HG02938 (cell line): ENCODE results near the gene HTRA3.

Source experiments
- ATAC-seq: cut with Tn5 transposase; IDR thresholded peaks from one replicate; pipeline ENCODE4 v1.9.1; 2021; ENCODE audit warnings: mild to moderate bottlenecking, moderate library complexity; ENCODE audit not compliant: unreplicated experiment

HTRA3 gene

DNA sequence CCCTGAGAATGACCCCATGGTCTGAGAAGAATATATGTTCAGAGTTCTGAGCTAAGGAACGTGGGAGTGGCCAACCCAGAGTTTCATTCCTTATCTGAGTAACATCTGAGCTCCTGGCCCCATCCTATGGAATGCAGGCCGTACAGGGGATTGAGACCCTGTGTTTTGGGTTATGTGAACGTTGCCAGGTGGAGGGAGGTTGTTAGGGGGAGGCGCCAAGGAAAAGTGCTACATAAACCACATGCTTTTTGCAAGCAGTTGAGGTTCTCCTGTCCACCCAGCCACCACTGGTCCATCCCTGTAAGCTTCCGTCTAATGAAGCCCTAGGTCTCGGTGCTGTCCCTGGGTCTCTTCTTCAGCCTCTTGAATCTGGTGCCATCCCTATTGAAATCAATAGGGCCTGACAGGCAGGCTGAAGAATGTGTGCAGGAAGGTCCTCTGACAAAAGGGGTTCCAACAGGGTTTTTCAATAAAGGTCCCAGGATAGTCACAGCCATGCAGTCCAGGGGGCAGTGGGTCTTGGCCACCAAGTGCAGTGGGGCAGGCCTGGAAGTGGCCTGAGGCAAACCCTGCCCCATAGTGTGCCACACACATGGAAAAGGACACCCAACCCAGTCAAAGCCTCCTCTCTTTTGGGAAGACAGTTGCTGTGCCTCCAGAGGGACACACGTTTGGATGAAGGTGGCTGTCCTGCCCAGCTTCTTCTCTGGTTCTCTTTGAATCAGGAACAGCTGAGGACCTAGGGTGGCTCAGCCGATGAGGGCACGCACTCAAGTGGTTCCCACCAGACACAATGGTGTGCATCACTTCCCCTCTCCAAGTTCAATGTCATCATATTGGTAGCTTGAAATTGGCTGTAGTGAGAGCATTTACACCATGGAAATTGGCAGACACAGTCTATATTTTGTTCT, 53.5 kb downstream of the HTRA3 start:
- no peak for ATAC-seq

DNA sequence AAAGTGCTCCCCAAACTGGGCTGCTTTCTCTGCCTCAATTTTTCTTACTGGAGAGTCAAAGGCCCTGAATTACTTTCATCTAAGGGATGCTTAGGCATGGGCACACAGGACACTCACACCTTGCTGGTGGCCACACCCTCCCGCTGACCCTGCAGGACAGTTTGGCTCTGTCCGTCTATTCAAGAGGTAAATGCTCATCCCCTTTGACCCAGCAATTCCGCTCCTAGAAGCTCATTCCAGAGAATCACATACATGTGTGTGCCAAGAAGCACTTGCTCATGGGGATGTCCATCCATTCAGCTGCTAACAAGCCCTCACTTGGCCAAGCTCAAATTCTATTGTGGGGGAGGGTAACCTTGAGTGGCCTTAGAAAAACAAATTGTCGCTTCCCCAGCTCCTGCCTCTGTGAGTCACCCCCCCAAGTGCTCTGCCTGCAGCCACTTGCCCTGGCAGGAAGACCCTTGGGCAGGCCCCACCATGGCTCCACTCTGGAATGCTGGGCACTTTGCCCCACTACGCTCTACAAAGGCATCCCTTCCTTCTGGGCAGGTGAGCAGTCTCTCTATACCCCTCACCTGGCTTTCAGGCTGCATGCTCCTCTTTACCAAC, 54.5 kb downstream of the HTRA3 start:
- ATAC-seq: no peak

- ATAC-seq: no peak
These were observed 55.2 kb downstream of the HTRA3 start for GRCh38 chr4:8324640-8325239.

DNA sequence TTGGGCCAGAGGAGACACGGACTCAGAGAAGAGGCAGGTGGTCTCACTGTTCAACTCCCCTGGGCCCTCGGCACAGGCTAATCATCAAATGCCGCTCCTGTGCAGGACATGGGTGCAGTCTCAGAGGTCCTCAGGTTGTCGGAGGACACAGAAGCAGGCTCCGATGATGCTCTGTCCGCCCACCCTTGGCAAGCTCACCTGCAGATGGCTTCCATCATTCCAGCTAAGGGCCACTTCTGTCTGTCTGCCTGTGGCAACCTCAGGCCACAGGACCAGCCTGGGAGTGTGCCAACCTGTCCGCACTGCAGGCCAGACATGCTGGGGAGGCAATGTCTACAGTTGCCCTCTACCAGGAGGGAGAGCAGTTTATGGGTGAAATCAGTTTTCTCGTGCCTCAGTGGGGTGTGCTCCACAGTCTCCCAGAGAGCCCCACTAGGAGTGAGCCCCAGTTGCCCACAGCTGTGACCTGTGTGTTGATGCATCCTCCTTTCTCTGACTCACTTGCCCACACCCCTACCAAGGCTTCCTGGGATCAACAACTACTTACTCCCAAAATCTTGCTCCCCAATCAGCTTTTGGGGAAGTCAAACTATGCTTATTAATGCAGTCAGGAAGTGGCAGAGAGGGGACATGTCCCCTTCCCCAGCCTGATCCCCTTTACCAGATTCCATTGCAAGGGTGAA, 55.9 kb downstream of the HTRA3 start:
- no peak for ATAC-seq

DNA sequence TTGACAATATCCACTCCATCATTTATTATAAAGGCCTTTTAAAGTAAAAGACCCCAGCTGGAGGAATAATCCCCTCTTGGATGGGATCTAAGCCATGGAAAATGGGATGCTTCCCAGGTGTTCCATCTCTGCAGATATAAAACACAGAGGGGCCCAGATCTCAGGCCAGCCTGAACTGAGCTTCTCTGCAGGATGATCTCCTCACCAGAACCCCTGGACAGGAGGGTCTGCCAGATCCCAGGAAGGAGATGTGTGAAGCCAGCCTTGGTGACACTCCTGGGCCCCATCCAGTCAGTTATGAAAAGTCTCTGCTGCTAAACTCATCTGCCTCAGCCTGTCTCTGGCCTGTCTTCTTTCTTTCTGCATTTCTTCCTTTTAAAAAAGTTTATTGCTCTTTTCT, 56.7 kb downstream of the HTRA3 start:
- ATAC-seq: no peak

GRCh38 chr4:8328456-8328855, 58.9 kb downstream of the HTRA3 start:
- no peak for ATAC-seq

DNA sequence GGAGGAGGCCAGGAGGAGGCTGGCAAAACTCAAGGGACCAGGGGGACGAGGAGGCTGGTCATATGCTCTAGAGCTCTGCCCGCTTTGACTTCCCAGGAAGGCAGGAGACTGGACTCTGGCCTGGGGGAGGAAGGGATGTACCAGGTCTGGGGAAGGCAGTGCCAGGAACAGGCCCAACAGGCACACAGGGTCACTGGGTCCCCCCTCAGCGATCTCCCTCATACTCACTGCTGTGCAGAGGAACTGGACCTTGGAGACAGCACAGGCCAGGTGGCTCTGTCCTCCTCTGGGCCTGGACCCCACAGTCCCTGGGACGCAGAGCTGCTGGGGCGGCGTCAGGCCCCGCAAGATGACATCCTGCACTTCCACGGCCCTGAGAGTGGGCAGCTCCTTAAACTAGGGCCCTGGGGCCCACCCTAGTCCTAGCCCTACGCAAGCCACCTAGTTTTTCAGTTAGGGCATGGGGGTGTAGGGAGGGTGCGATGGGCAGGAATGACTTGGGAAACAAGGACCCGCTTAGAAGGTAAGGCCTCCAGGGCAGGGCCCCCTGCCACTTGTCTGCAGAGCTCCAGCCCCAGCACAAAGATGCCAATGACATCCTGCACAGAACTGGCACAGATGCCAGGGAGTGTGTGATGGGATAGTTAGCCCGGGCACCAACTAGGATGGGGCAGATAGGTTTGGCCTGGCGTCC, 59.5 kb downstream of the HTRA3 start:
- no peak for ATAC-seq

- ATAC-seq: no peak
These were observed 60.0 kb downstream of the HTRA3 start for GRCh38 chr4:8329560-8329858.

DNA sequence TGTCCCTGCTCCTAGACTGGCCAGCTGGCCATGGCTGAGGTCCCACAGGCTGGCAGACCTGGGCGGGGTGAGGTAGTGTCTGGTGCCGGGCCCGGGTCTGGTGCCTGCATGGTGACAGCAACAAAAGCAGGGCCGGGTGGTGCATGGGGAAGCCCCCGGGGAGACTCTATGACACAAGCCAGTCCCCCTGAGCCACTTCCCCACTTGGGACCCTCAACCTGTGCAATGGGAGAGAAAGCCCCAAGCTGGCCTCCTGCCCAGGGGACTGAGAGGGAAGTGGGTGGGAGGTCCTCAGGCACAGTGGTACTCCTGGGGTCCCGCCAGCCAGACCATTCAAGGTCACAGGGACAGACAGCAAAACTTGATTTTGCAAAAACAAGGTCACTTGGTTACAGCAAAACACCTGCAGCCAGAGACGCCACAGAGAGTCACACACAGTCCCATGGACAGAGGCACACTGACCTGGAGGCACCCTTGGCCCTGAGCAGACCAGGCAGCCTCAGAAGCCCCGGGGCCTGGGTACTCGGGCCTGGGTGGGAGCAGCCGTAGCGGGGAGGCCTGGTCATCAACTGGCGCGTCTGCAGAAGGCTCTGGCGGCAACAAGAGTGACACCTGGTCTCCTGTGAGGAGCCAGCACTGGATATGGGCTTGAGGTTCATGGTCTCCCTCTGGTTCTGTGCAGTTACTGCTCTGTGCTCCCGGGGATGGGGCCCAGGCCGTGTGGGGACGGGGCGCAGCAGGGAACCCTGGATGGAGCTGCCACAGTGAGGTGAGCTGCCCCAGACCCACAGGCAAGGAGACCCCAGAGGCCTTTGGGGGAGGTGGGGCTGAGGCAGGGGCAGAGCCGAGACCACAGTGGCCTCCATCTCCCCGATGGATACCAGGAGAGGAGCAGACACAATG, 60.6 kb downstream of the HTRA3 start:
- ATAC-seq: no peak

DNA sequence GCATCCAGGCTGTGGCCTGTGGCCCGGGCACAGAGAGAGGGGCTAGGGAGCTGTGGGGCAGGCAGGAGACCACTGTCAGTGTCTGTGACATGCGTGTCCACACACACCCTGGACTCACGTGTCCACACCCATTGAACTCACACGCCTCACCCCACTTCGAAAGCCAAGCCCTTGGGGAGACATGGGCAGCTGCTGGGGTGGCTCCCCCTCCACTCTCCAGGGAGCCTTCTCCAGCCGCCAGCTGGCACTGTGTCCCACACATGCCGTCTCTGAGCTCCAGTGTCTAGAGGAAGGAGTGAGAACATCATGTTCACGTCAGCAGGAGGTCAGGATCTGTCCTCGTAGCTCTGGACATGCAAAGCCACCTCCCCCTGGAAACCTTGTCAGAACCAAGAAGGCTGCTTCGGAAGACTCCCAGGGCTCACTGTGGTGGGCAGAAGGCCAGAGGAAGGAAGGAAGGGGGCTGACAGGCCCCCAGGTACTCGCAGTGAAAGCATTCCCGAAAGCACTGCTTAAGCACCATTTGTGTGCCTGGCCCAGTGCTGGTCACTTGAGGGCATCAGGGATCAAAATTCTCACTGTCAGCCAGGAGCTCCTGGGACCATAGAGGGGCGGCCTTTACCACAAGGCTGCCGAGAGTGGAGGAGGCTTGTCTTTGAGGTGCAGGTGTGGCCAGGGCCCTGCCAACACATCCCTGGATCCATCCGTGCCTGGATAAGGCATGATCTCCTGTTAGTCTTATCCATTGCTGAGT, 61.4 kb downstream of the HTRA3 start:
- no peak for ATAC-seq

GRCh38 chr4:8331575-8331955, 62.0 kb downstream of the HTRA3 start:
- no peak for ATAC-seq

DNA sequence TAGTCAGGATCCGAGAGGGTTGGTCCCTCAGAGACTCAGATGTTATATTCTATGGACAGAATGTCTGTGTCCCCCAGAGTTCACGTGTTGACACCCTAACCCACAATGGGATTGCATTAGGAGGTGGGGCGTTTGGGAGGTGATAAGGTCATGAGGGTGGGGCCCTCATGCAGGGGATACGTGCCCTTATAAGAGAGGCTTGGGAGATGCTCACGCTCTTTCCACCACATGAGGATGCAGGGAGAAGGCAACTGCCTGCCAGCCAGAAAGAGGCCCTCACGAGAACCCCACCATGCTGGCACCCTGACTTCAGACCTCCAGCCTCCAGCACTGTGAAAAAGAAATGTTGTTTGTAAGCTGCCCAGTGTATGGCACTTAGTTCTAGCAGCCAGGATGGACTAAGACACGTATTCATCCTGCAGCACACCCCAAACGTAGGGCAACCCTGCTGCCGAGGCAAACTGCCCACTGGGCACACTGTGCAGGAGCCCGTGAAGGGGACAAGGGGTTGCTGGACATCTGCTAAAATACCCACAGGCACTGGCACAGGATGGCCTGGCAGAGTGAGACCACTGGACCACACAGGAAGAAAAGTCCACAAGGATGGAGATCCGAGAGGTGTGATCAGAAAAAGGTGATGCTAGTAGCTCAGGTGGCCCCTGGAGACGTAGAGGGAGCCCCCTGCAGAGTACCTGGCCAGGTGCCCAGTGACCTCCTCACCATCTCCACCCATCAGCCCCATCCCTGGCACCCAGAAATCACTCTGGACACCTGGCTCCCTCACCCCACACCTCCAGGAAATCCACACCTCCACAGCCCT, 62.7 kb downstream of the HTRA3 start:
- ATAC-seq: no peak

GRCh38 chr4:8332891-8333331, 63.4 kb downstream of the HTRA3 start:
- ATAC-seq: no peak

- ATAC-seq: no peak
These were observed 64.3 kb downstream of the HTRA3 start for GRCh38 chr4:8333726-8334460.

DNA sequence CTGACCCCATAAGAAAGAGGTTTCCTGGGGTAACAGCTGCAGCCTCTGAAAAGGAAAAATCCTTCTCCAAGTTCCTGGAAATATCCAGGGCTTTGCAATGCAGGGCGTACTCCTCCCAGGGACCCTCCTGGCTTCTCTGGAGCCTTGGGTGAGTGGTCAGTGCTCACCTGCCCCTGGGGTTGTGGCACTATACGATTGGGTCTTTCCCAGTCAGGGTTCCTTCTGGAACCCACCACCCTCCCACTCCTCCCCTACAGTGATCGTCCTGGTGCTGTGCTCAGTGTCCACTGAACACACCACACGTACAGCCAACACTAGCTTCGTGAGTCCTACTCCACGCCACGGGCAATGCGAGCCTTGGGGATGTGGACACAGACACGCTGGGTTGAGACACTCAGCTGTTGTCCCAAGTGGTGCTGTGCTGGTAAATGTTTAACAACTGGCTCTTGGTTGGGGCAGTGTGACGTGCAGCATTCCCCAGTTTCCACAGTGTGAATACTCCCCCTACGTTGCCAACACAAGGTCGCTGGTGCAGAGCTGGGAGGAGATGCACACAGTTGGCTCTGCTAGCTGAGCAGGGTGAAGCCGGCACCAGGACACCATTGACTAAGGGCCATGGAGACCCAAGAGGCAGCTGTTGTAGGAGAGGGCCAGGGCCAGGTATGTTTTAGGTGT, 65.4 kb downstream of the HTRA3 start:
- no peak for ATAC-seq

DNA sequence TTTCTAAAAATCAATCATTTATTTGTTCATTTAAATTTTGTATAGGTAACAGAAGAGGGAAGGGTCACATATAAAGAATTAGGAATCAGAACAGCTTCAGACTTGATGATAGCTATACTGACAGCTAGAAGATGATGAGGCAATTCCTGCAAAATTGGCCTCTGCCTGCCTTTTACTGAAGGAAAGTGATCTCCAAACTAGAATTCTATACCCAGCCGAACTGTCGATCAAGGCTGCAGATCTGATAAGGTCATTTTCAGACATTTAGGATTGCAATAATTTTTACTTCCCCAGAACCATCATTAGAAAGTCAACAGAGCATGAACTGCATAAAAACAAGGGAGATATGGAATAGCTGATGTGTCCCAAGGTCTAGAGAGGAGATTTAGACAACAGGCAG, 66.3 kb downstream of the HTRA3 start:
- ATAC-seq: no peak

GRCh38 chr4:8336412-8337075, 67.0 kb downstream of the HTRA3 start:
- ATAC-seq: no peak
